Non-pigmented ciliary epithelial cell (primary cell): ENCODE data around the gene RASL12.

Experiments used
- DNase-seq: peaks from one replicate; pipeline ENCODE4 v3.0.0-alpha.2; 2010; ENCODE audit warnings: low read depth

The RASL12 gene

GRCh38 chr15:65055201-65055870, 12.5 kb downstream of the RASL12 start:
- no peak for DNase-seq

GRCh38 chr15:65054333-65055200, 13.2 kb downstream of the RASL12 start:
- no peak for DNase-seq

- no peak for DNase-seq
These were observed 14.8 kb downstream of the RASL12 start for GRCh38 chr15:65052956-65053355.

- no peak for DNase-seq
These were observed 16.5 kb downstream of the RASL12 start for GRCh38 chr15:65051266-65051665.

GRCh38 chr15:65050270-65050669, 17.5 kb downstream of the RASL12 start:
- no peak for DNase-seq

- peak; percentile 73 for DNase-seq
These were observed 18.4 kb downstream of the RASL12 start for GRCh38 chr15:65049418-65049840.

GRCh38 chr15:65048241-65048640, 19.6 kb downstream of the RASL12 start:
- DNase-seq = no peak

GRCh38 chr15:65044724-65045481, 22.9 kb downstream of the RASL12 start, which contains the start of gene SLC51B:
Gene SLC51B, plus strand, starts transcription at chr15:65045387. Its CDS starts 4,618 bp downstream, at chr15:65050005.
- no peak for DNase-seq

GRCh38 chr15:65044218-65044617, 23.6 kb downstream of the RASL12 start:
- peak; percentile 24 for DNase-seq

GRCh38 chr15:65042776-65043327, 24.9 kb downstream of the RASL12 start:
- no peak for DNase-seq

- no peak for DNase-seq
These were observed 26.0 kb downstream of the RASL12 start for GRCh38 chr15:65041787-65042186.

- no peak for DNase-seq
These were observed 27.3 kb downstream of the RASL12 start for GRCh38 chr15:65040461-65040860.

GRCh38 chr15:65038836-65039235, 29.0 kb downstream of the RASL12 start:
- DNase-seq = no peak

- no peak for DNase-seq
These were observed 29.4 kb downstream of the RASL12 start for GRCh38 chr15:65038428-65038827.

- no peak for DNase-seq
These were observed 30.5 kb downstream of the RASL12 start for GRCh38 chr15:65037309-65037708.

- no peak for DNase-seq
These were observed 33.1 kb downstream of the RASL12 start for GRCh38 chr15:65034719-65035118.

GRCh38 chr15:65033659-65034269, 34.0 kb downstream of the RASL12 start:
- DNase-seq = no peak

GRCh38 chr15:65032801-65033537, 34.8 kb downstream of the RASL12 start:
- DNase-seq = no peak

- no peak for DNase-seq
These were observed 38.0 kb downstream of the RASL12 start for GRCh38 chr15:65029736-65030208.

GRCh38 chr15:65028921-65029735, 38.7 kb downstream of the RASL12 start, which contains the start of gene MTFMT:
Gene MTFMT, minus strand, starts transcription at chr15:65029639. Its CDS starts 26 bp downstream, at chr15:65029613.
- peak; percentile 17 for DNase-seq
